ENCODE results near the gene TMEM117. TPM values are rescaled to one million over a fixed set of nuclear protein-coding genes. Genes with fewer than 3 reads are reported as not detected.

The TMEM117 gene
- total RNA-seq, 1 donor from 2014 or later = 0.75 TPM

Other genes with a start within 250 kb of the TMEM117 start
- 21.3 and 23.6 TPM in 2 replicates for gene PUS7L, start 77.3 kb upstream of the TMEM117 start, total RNA-seq
- gene IRAK4, start 77.1 kb upstream of the TMEM117 start, total RNA-seq = 33.2 and 38.1 TPM in 2 replicates
- gene TWF1, start 29.8 kb upstream of the TMEM117 start, total RNA-seq = 28.6 and 32.2 TPM in 2 replicates

Data from T-helper 2 cell treated with Interferon-gamma antibody and Interleukin-4, amounts not matched to agents 100 ng/mL and 5 ng/mL, for 36 hours (primary cell).